AG20443 (cell line): ENCODE data around the gene FKBP2.

Experiments used
- DNase-seq: peaks from one replicate; pipeline ENCODE4 v3.0.0; 2012; ENCODE audit warnings: low spot score, mixed read lengths

FKBP2 gene

GRCh38 chr11:64249563-64250414, 8.9 kb downstream of the FKBP2 start:
- DNase-seq: no peak

- DNase-seq: no peak
These were observed 9.6 kb downstream of the FKBP2 start for GRCh38 chr11:64250415-64251015.

- peak; percentile 92 for DNase-seq
These were observed 10.3 kb downstream of the FKBP2 start, which contains the start of gene PLCB3 for GRCh38 chr11:64251016-64251752. Gene PLCB3 (plus strand): TSS chr11:64251530. CDS start chr11:64251650, 120 bp downstream.

DNA sequence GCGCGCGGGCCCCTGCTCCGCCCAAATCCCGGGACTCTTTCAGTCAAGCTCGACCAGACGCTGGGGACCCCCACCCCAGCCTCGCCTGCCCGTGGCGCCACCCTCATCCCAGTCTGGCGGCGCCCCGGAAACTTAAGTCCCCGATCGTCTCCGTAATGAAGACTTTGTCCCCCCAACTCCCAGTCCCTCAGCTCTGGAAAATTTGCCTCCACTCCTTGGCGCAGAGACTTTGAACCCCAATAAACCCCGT, 10.8 kb downstream of the FKBP2 start:
- DNase-seq: no peak

DNA sequence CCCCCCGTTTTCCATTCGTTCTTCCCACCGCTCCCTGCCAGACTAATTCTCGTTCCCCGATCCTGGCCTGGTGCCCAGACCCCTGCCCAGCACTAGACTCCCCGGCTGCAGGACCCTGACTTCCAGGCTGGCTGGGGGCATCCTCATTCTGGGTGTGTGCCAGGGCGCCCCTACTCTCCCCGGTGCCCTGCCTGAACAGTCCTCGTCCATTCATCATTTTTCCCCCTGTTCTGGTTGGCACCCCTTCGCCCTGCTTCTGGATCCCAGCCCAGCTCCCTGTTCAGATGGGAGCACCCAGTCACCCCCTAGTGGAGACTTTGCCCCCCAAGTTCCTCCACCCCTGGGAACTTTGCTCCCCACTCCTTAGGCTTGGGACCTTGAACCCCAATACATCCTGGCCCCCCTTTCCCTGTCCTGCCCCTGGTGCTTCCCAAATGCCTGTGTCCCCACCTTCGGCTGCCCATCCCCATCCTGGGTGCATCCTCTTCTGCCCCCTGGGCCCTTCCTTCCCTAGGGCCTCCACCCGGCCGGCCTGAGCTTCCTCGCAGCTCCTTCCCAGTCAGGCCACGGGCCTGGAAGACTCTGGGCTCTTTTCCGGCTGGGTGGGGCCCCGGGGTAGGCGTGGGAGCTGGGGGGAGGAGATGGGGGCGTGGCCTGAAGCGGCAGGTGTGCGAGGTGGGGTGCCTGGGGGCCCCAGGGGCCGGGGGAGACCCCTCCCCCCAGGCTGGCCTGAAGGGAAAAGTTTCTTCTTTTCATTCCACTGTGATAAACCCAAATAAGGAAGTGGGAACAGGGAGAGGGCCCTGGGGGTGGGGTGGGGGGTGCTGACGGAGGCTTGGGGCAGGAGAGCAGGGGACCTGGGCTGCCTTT, 11.3 kb downstream of the FKBP2 start:
- DNase-seq: peak; percentile 79

DNA sequence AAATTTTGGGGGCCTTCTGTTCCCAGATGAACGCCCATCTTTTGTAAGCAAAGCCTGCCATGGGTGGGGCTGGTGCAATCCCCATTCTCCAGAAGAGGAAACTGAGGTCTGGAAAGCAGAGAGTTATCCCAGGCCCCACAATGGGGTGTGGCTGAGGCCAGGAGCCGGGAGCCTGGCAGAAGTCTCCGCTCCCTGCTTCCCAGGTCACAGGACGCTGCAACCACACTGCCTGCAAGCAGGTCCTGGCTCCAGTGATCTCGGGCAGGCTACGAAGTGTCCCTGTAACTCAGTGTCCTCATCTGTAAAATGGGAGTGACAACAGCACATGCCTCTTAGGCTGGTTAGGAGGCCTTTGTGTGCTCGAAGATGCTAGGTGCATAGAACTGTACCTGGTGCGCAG, 12.1 kb downstream of the FKBP2 start:
- no peak for DNase-seq

GRCh38 chr11:64253481-64253880, 12.6 kb downstream of the FKBP2 start:
- DNase-seq: no peak

GRCh38 chr11:64254326-64254725, 13.4 kb downstream of the FKBP2 start:
- DNase-seq: no peak

DNA sequence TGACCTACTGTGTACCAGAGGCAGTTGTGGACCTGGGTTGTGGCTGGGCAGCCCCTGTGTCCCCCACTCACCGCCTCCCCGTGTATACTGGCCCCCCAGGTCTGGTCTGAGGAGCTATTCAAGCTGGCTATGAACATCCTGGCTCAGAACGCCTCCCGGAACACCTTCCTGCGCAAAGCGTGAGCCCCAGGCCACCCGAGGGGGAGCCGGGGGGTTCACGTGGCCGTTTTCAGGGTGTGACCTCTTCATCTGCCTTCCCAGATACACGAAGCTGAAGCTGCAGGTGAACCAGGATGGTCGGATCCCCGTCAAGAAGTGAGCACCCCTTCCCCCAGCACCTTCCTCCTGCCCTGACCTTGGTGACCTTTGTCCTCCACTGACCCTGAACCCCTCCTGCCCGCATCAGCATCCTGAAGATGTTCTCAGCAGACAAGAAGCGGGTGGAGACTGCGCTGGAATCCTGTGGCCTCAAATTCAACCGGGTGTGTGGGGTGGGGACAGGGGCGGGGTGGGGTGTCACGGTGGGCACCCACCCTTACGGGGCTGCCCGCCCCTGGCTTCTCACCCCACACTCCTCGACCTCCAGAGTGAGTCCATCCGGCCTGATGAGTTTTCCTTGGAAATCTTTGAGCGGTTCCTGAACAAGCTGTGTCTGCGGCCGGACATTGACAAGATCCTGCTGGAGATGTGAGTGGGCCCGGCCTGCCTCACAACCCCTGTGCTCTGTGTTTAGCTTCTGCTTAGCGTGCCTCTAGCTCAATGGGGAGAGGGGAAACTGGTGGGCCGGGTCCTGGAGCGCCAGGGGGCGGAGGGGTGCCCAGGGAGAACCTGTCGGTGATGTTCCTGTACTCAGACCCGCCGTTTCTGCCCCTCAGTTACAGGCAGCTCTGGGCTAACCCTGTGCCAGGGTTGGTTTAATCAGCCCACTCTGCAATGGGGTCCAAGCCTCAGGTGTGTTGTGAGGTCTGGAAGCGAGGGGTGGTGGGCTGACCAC, 14.5 kb downstream of the FKBP2 start:
- DNase-seq: no peak

GRCh38 chr11:64256300-64256699, 15.4 kb downstream of the FKBP2 start:
- DNase-seq: no peak

DNA sequence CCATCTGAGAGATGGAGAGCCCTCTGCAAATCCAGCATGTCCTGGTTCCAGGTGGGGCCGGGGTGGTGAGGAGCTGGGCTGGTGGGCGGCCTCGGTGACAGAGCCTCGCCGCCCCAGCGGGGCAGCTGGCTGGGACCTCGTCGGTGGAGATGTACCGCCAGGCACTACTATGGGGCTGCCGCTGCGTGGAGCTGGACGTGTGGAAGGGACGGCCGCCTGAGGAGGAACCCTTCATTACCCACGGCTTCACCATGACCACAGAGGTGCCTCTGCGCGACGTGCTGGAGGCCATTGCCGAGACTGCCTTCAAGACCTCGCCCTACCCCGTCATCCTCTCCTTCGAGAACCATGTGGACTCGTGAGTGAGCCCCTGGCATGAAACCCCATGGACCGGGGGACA, 17.5 kb downstream of the FKBP2 start:
- no peak for DNase-seq

DNA sequence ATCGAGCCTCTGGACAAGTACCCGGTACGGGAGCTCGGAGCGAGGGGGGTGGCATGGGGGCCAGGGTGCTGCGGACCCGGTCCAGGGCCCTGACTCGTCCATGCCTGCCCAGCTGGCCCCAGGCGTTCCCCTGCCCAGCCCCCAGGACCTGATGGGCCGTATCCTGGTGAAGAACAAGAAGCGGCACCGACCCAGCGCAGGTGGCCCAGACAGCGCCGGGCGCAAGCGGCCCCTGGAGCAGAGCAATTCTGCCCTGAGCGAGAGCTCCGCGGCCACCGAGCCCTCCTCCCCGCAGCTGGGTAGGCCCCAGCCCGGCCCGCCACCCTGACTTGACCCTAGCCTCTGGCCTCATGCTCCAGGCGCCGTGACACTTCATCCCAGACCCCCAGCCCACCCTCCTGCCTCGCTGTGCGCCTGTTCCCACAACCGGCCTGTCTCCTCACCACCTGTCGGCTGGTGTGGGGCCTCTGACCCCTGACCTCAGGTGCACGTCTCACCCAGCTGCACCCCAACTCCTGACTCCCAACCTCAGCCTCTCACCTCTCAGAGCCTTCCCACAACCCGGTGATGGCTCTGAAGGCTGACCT, 18.1 kb downstream of the FKBP2 start:
- no peak for DNase-seq

DNA sequence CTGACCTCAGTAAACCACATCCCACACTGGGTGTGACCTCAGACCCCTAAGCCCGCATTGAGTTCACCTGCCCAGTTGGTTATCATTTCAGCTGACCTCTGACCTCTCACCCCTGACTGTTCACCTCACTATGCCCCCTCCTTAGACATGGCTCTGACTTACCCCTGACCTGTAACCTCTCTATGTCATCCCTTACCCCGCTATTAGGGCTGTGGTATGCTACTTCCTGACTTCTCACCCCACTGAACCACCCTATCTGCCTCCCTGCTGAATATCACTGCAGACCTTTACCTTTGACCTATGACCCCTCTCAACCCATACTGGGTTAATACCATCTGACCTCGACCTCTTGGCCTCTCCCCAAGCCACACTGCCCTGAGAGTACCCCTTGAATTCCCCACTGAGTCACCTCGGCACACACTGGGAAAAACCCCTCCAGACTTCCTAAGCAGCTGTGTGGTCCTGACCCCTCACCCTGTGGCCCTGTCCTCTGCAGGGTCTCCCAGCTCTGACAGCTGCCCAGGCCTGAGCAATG, 18.7 kb downstream of the FKBP2 start:
- no peak for DNase-seq

- DNase-seq: no peak
These were observed 19.3 kb downstream of the FKBP2 start for GRCh38 chr11:64260147-64260708.

DNA sequence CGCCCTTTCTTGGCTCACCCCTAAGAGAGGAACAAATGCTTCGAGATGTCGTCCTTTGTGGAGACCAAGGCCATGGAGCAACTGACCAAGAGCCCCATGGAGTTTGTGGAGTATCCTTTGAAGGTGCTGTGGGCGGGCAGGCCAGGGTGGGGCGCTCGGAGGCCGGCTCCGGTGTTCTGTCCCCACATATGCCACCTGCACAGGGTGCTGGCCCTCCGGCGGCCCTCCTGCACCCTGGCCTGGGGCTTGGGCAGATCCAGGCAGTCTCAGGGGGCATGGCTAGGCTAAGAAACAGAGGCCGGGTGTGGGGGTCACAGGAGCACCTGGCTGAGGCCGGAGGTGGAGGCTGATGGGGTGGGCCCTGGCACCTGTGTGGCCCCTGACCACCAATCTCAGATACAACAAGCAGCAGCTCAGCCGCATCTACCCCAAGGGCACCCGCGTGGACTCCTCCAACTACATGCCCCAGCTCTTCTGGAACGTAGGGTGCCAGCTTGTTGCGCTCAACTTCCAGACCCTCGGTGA, 20.7 kb downstream of the FKBP2 start:
- no peak for DNase-seq

DNA sequence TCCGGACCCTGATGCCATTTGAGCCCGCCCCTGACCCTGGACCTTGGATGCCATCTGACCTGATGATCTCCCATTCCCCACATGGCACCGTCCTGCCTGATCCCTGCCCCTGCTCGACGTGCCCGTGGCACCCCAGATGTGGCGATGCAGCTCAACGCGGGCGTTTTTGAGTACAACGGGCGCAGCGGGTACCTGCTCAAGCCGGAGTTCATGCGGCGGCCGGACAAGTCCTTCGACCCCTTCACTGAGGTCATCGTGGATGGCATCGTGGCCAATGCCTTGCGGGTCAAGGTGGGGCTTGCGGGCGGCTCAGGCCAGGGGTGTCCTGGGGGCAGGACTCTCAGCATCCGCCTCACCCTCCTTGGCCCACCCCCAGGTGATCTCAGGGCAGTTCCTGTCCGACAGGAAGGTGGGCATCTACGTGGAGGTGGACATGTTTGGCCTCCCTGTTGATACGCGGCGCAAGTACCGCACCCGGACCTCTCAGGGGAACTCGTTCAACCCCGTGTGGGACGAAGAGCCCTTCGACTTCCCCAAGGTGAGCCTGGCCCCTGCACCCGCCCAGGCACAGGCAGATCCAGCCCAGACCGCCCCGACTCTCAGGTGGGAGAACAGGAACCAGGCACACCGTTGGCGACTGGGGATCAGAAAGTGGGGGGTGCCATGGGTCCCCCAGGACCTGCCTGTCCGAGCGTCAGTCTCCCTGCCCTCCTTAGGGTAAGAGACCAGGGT, 21.5 kb downstream of the FKBP2 start:
- no peak for DNase-seq

- no peak for DNase-seq
These were observed 22.4 kb downstream of the FKBP2 start for GRCh38 chr11:64263021-64263946.

GRCh38 chr11:64263947-64264317, 23.0 kb downstream of the FKBP2 start:
- no peak for DNase-seq
